GM06990 (cell line): Measurements from ENCODE around the gene KLHL29.

Experiments
- DNase-seq: peaks from one replicate; pipeline ENCODE4 v3.0.0-alpha.2; 2011; ENCODE audit not compliant: insufficient read length; ENCODE audit errors: extremely low read depth
- H3K27me3 ChIP-seq: replicated peaks from 2 replicates; pipeline ENCODE4 v1.6.0; 2011; ENCODE audit warnings: low read length; ENCODE audit not compliant: control insufficient read depth, insufficient read depth
- H3K36me3 ChIP-seq: 2 replicates; pipeline ENCODE4 v1.5.1; 2011; ENCODE audit warnings: low read length; ENCODE audit not compliant: control insufficient read depth, insufficient read depth
- H3K4me3 ChIP-seq: replicated peaks from 2 replicates; pipeline ENCODE4 v1.5.1; 2011; ENCODE audit warnings: low read depth, mild to moderate bottlenecking, control low read depth, low read length
- TF ChIP-seq, protein P1 (sequence below): IDR thresholded peaks from 2 replicates; pipeline ENCODE4 v1.5.1; 2011; ENCODE audit warnings: low read length, control low read depth, mild to moderate bottlenecking, inconsistent platforms; ENCODE audit not compliant: insufficient read depth, poor library complexity, severe bottlenecking

Gene KLHL29

DNA sequence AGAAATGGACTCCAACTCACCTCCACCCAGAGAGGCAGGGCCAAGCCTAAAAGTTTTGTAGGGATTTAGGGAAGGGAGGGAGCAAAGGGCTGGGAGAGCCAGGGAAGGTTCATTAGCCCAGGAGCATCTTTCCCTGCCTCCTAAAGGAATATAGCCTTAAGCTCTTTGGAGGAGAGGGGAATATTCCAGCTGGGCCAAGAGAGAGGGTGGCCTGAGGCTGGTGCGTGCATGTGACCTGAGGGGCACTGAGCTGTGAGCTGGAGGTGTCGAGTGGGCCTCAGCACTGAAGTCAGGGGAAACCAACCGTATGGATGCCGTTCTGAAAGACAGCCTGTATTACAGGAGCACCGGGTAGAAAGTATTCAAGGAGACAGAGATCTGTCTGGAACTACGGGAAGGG is 112.6 kb downstream of the KLHL29 start:
- Histone ChIP-seq H3K36me3 (no peaks in the 10 kb centered on the region), H3K4me3 (no peak overlapping the region), H3K27me3 (no peaks in the 10 kb centered on the region)
- DNase-seq: no peak
- TF ChIP-seq, protein P1, sequence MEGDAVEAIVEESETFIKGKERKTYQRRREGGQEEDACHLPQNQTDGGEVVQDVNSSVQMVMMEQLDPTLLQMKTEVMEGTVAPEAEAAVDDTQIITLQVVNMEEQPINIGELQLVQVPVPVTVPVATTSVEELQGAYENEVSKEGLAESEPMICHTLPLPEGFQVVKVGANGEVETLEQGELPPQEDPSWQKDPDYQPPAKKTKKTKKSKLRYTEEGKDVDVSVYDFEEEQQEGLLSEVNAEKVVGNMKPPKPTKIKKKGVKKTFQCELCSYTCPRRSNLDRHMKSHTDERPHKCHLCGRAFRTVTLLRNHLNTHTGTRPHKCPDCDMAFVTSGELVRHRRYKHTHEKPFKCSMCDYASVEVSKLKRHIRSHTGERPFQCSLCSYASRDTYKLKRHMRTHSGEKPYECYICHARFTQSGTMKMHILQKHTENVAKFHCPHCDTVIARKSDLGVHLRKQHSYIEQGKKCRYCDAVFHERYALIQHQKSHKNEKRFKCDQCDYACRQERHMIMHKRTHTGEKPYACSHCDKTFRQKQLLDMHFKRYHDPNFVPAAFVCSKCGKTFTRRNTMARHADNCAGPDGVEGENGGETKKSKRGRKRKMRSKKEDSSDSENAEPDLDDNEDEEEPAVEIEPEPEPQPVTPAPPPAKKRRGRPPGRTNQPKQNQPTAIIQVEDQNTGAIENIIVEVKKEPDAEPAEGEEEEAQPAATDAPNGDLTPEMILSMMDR: no peak

DNA sequence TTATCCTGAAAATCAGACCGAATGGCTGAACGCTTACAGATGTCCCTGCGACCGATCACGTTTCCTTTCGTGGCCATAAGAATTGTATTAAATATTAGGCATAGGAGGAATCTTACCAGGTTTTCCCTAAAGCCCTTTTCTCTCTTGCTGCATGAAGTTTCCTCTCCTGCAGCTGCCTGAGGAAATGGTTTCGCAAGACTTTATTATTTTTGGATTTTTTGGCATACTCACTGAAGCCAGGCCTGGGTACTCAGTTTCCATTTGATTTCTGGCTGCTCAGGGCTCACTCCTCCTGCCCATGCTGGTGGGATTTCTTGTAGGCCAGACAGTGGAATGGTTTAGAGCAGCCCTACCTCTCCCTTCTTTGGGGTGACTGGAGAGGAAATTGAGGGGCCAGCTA is 114.0 kb downstream of the KLHL29 start:
- Histone ChIP-seq H3K36me3 (no peaks in the 10 kb centered on the region), H3K27me3 (no peaks in the 10 kb centered on the region), H3K4me3 (no peak overlapping the region)
- DNase-seq: no peak
- TF ChIP-seq, protein P1: no peak

DNA sequence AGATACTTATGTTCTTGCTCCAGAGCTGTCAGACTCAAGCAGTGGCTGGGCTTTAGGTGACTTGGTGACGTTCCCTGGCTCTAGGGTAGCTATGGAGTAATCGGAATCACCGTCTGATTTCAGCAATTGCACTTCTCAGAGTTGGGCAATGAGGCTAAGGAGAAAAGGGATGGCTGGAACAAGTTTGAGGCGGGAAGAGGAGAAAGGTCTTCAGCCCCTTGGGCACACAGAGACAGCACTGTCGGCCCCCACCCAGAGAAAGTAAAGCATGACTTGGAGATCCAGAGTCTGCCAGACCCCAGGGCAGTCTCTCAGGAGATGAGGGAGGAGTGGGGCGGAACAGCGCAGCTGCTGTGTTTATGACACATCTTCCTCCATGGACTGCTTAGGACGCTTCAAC is 114.5 kb downstream of the KLHL29 start:
- Histone ChIP-seq H3K36me3 (no peaks in the 10 kb centered on the region), H3K27me3 (no peaks in the 10 kb centered on the region), H3K4me3 (no peak overlapping the region)
- no peak for DNase-seq
- TF ChIP-seq, protein P1: no peak

DNA sequence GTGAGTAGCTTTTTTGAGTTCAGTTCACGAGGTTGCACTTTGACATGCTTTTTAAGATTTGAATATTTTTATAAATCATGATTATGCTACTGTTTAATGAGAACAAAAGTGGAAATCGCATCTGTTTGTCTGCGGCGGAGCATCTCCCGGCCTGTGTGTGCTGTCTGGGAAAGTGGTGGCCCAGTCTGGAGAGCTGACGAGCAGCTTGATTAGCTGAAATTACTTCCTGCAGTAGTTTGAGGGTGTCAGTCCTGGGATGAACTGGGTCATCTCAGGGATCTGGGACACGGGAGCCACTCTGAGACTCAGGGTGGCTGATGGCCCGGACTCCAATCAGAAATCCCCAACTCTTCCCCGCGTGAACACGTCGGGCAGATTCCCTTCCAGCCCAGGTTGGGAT is 115.9 kb downstream of the KLHL29 start:
- TF ChIP-seq, protein P1: no peak
- H3K27me3 ChIP-seq: no peaks in the 10 kb centered on the region
- no peak for DNase-seq
- no peaks in the 10 kb centered on the region for H3K36me3 ChIP-seq
- no peak overlapping the region for H3K4me3 ChIP-seq

DNA sequence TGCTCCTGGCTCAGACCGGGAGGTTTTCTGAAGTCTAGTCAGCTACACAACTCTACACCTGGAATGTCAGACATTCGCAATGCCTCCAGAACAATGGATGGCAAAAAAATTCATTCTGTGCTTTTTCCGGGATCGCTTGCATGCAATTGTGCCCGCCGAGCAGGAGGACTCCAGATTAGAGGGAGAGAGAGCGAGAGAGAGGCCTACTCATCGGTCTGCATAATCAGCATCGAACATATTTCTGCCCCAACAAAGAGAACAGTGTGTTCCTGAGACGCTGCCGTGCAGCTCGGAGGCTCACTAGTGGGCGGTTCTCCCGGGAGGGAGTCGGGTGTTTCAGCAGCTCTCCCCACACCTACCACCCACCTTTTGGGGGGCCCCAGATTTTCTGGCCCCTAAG is 117.1 kb downstream of the KLHL29 start:
- DNase-seq: no peak
- TF ChIP-seq, protein P1: no peak
- H3K4me3 ChIP-seq: no peak overlapping the region
- no peaks in the 10 kb centered on the region for H3K27me3 ChIP-seq
- H3K36me3 ChIP-seq: no peaks in the 10 kb centered on the region

DNA sequence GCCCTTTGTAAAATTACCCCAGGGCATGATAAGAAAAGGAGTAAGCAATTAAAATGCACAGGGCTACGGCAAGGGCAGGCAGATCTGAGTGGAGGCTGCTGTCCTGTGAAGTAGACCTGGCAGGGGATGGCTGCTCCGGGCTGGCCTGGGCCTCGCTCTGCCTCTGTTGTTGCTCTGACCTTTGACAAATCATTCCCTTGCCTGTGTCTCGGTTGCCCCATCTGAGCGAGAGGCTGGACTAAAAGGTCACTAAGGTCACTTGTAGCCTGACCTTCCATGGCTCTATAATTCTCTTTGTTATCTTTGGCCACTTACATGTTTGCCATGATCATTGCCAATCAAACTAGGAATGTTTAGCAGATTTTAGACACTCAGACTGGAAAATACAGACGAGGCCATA is 118.1 kb downstream of the KLHL29 start:
- no peak for DNase-seq
- Histone ChIP-seq H3K27me3 (no peaks in the 10 kb centered on the region), H3K36me3 (no peaks in the 10 kb centered on the region), H3K4me3 (no peak overlapping the region)
- TF ChIP-seq, protein P1: no peak
